Epidermal melanocyte (primary cell): ENCODE results near the gene POMT1.

Experiments
- DNase-seq: peaks from one replicate; pipeline ENCODE4 v3.0.0; 2011; ENCODE audit warnings: low spot score; ENCODE audit not compliant: insufficient read length

POMT1 gene

GRCh38 chr9:131475956-131476776 is 26.6 kb upstream of the POMT1 start:
- no peak for DNase-seq

- DNase-seq = no peak
Observed at GRCh38 chr9:131476777-131477345, 25.9 kb upstream of the POMT1 start.

- no peak for DNase-seq
Observed at GRCh38 chr9:131477367-131477766, 25.4 kb upstream of the POMT1 start.

- no peak for DNase-seq
Observed at GRCh38 chr9:131477816-131478419, 24.8 kb upstream of the POMT1 start.

GRCh38 chr9:131478421-131478868 is 24.3 kb upstream of the POMT1 start:
- no peak for DNase-seq

- no peak for DNase-seq
Observed at GRCh38 chr9:131478911-131479310, 23.8 kb upstream of the POMT1 start.

GRCh38 chr9:131480258-131480657 is 22.5 kb upstream of the POMT1 start:
- DNase-seq = no peak

- DNase-seq = no peak
Observed at GRCh38 chr9:131481441-131482342, 21.0 kb upstream of the POMT1 start.

GRCh38 chr9:131482343-131483006 is 20.2 kb upstream of the POMT1 start:
- no peak for DNase-seq

GRCh38 chr9:131483319-131484050 is 19.2 kb upstream of the POMT1 start:
- DNase-seq = no peak

GRCh38 chr9:131484051-131484445 is 18.7 kb upstream of the POMT1 start:
- DNase-seq = no peak

GRCh38 chr9:131484560-131485185 is 18.0 kb upstream of the POMT1 start:
- DNase-seq = no peak

- DNase-seq = no peak
Observed at GRCh38 chr9:131485206-131485605, 17.5 kb upstream of the POMT1 start.

- no peak for DNase-seq
Observed at GRCh38 chr9:131485728-131486422, 16.8 kb upstream of the POMT1 start.

- DNase-seq = no peak
Observed at GRCh38 chr9:131487001-131487400, 15.7 kb upstream of the POMT1 start.

GRCh38 chr9:131487621-131488031 is 15.1 kb upstream of the POMT1 start:
- no peak for DNase-seq

- no peak for DNase-seq
Observed at GRCh38 chr9:131490514-131490913, 12.2 kb upstream of the POMT1 start.

GRCh38 chr9:131491001-131491710 is 11.6 kb upstream of the POMT1 start:
- DNase-seq = no peak

- no peak for DNase-seq
Observed at GRCh38 chr9:131492070-131492469, 10.6 kb upstream of the POMT1 start.
